ENCODE data around the gene MECR.
"Not testable (repeated sequence)": the region's sequence is repeated elsewhere in the genome, so short reads cannot be mapped to it uniquely, and the experiment has no call there.

Gene MECR

DNA sequence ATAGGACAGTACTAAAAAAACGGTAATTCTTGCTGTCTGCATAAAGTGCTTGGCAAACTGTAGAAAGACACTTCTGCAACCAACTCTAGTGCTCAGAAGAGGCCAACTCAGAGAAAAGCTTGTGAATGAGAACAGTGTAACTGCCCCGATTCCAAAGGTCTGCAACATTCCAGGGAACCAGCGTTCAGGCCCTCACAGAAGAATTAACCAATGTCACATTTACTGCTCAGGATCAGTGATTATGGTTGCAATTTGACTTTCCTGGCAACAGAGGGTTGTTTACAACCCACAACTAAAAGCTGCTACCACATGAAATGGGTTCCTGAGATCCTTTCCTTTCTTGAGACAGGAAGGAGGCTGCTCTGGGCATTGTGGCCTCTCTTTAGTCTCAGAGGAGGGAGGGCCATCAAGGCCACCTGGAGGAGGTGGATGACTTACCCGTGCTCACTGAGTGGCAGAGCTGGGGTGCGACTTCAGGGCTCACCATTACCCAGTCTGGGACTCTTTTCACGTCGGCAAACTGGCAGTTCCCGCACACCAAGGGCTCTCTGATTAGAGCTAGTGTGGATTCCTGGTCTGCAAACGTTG is 64.3 kb downstream of the MECR start:
- no peak for DNase-seq

DNA sequence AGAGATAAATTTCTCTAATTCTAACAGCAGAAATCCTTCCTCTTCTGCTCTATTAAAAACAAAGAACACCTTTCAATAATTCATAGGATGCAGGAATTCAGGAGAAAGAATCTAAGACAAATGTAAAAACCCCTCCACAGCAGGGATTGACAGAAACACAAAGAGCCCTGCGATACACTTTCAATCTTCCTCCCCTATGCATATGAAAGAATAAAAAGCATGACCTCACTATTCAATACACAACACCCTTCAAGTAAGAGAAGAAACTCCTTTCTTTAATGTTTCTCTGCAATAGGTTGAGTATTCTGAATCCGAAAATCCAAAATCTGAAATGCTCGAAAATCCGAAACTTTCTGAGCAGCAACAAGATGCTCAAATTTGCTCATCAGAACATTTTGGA is 66.1 kb downstream of the MECR start:
- DNase-seq, result no peak

DNA sequence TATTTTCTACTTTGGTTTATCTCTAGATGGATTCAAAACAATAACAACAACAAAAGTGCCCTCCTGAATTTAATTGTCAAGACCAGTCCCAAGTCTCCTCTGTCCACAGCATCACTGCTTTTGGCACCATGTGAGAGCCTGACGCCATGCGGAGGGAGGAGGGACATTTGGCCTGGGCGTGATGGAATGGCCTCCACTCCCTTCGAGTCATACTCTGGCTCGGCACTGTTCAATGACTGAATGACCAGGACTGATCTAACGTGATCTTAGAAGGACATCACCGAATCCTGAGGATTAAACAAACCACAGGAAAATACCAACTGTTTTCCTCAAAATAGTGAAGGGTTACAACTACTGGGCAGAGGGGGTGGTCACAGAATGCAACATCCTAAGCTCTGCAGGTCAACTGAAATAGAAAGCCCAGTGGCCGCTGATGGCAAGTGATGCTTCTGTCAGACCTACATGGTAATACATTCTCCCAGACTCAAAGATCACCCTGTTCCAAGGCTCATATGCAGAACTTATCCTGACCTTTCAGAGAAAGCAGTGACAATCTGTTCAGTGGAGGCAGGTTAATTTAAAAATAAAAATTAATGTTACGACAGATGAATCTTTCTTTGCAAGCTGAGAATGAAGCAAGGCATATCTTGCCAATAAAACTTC is 68.1 kb downstream of the MECR start:
- no peak for DNase-seq

DNA sequence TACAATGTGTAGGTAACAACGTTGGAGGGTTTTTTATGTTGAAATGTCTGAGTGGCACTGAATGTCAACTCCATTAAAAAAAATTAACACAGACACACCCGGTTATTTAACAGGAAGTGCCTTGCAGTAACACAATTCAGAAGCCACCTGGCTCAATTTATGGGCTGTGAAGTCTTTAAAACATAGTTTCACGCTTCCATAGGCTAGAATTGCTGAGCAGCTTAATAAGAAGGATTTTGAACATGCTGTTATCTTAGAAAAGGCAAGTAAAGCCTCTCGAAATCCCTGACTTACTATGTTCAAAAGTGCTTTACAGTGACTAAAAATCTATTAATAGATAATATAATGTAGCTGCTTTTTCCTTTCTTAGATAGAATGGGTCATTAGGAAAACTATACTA is 68.7 kb downstream of the MECR start:
- no peak for DNase-seq

DNA sequence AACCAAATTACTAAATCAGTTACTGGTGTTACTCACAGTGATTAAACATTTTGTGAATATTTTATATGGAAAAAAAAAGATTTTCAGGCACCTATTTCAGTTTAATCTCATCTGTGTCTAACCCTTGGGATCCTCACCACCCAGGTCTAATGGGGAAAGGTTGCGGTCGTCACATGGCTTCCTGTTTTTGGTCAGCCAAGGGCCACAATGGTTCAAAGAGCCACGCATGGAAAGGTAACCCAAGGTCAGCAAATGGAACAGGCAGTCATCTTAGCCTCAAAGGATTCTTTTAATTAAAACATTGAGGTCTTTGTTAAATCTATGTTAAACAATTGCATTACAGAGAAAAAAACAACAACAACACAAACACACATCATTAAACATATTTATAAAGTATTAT is 71.0 kb downstream of the MECR start:
- no peak for DNase-seq

DNA sequence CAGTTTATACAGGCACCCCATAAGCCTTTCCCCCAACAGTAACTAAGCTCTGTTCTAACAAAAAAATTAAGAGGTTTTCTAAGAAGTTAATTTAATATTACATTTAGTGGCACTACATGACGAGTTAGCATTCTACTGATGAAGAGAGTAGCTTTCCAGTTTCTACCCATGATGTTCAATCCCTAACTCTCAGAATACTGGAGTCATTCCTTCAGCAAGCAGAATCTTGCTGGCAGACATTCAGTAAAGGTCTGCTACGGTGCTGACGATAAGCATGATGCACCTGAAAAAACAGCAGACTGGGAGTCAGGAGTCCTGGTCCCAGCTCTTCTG is 73.5 kb downstream of the MECR start:
- no peak for DNase-seq

DNA sequence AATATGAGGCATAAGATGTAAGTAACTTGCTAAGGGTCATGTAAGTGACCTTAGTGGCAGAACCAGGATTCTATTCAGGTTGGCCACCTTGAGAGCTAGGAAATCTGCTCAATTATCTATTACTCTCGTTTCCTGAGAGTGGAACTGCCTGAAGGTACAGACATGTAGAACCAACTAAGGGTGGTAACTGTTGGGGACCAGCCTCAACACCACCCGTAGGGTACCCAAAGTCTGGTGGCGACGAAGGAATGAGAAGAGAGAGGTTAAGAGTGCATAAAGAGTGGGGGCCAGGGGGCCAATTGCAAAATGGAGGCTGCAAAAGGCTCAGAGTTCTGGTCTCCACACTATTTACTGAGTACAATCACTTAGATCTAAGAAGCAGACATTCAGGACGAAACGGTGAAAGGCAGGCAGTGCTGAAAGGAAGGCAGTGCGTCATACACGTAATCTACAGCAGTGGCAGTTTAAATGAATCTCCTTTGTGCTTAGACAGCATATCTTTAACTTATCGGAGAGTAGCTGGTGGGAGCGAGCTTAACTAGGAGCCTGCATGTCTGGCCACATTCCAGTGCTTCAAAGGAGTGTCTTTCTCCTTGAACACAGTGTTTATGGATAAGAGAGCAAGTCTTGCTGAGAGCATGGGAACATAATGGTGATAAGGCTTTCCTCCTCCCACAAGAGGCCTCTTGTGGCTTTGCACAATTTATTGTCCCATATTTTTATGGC is 74.0 kb downstream of the MECR start:
- no peak for DNase-seq

DNA sequence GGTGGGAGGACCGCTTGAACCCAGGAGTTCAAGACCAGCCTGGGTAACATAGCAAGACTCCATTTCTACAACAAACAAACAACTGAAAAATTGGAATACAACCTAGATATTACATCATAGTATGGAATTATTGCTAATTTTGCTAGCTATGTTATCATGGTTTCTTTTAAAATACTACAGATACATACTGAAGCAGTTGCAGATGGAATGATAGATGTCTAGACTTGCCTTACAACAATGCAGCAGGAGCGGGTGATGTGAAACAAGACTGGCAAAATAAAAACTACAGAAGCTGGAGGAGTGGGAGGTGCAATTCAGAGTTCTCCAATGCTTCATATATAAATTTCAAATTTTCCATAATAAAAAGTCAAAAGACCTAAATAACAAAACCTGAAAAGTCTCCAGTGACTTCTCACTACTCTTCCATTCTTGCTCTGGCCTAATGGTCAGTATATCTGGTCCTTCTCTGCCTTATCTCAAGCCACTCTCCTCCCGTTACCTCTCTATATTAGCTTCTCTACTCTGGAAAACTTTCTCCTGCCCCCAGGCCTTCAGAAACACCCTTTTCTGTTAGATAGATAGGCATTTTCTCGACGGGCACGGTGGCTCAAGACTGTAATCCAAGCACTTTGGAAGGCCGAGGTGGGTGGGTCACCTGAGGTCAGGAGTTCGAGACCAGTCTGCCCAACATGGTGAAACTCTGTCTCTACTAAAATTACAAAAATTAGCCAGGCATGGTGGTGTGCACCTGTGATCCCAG is 78.5 kb downstream of the MECR start:
- no peak for DNase-seq

DNA sequence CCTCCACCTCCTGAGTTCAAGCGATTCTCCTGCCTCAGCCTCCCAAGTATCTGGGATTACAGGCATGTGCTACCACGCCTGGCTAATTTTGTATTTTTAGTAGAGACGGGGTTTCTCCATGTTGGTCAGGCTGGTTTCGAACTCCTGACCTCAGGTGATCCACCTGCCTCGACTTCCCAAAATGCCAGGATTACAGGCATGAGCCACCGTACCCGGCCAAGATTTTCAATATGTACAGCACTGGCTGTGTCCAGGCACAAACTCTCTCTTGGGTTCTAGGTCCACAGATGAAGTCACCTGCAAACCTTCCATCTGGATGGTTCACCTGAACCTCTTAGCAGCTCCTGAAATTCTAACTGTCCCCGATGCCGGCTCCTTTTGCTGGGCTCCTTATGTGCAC is 80.4 kb downstream of the MECR start:
- not testable (repeated sequence) for DNase-seq

DNA sequence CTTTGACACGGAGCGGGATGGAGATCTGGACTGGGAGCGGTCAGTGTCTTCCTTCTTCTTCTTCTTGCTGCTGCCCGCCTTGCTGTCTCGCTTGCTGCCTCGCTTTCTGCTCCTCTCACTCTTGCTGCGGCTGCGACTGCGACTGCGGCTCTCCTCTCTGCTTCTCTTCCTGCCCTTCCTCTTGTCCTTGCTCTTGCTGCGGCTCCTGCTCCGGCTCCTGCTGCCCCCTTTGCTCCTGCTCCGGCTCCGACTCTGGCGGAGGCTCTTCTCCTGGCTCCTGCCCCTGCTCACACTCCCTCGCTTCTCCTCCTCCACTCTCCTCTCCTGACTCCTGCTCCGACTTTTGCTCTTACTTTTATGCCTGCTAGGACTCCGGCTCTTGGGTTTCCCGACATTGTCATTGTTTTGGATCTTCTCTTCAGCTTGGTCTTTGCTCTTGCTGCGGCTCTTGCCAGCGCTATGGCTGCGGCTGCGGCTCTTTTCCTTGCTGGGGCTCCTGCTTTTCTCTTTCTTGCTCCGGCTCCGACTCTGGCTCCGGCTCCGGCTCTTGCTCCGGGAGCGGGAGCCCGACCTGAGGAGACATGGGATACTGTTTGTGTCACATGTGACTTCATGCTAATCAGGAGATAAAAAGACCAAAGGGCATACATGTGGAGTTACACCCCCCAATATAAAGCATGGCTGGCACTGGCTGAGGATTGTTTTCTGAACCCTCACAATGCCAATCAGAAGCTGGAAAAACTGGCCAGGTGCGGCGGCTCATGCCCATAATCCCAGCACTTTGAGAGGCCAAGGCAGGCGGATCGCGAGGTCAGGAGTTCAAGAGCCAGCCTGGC is 81.9 kb downstream of the MECR start:
- no peak for DNase-seq

DNA sequence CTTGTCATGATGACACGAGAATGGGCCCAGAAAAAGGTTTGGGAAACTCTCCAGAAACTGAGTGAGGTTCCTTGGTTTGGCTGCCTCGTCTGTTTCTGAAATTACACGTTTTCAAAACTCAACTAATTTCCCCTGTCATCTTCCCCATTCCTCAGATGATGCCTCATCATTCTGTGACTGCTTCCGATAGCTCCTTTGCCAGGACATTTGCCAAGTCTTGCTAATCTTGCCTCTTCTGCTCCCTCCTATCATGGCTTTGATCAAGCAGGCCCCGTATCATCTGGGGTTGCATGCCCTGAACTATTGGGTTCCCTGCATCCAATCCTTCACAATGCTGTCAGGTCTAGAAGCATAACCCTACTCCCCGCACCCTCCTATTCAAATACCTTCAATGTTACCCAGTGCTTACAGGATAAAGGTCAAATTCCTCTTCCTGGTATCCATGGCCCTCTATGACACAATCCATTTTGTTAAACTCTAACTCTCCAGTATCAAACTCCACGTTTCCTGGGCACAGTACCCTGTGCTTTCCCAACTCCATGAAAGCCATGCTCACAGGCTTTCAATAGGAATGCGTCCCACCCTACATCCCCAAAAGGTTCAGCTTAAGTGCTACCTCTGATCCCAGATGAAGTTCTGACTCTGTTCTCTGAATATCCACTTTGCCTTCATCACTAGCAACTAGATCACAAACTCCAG is 84.8 kb downstream of the MECR start:
- DNase-seq, result no peak

DNA sequence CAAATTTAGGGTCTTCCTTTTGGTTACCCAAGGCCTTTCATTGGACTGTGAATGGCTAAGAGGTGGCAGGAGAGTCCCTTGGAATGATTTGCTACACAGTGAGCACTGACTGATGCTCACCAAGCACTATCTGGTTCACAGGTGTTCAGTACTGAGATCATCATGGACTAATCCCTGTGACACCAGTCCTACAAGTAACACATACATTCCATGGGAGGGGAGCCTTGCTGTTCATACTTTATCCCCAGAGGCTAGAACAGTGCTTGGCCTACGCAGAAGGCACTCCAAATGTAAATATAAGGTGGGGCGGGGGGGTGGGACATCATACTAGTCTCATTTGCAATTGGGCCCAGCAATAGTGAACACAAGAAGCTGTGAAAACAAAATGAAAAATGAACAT is 86.6 kb downstream of the MECR start:
- DNase-seq, result no peak

DNA sequence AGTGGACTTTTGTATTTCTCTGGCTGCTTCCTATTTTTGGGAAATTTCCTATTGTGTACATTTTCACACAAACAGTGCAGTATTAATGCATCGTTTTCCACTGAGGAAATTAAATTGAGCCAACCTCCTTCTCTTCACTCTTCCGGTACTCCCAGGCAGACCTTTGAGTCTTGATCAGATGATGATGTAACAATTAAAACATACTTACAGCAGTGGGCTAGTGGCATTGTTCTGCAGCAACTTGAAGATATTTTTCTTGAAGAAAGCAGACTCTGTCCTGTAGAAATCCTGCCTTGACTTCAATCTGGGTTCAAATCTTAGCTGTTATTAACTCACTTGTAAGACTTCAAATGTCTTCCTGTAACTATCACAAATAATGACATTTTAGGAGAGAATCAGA is 88.0 kb downstream of the MECR start:
- no peak for DNase-seq

Measured in NCI-H526 treated with DMSO at 0.1 percent for 48 hours (cell line).